Omental fat pad (tissue), 4 donors: ENCODE measurements around the gene PRKCQ. TPM values are rescaled to one million over a fixed set of nuclear protein-coding genes. Genes with fewer than 3 reads are reported as not detected.

Experiments used
- ATAC-seq: fragments of 150-250 bp; one replicate; pipeline ENCODE4 v1.9.1; 2016; ENCODE audit warnings: mild to moderate bottlenecking, moderate library complexity; ENCODE audit not compliant: low FRiP score
- DNase-seq: peaks from one replicate; pipeline ENCODE4 v3.0.0-alpha.2; 2019; ENCODE audit warnings: low spot score
- CTCF ChIP-seq, 3 donors: fragments of 450-650 bp; IDR thresholded peaks; one replicate each; pipeline ENCODE4 v1.5.1; 2016 to 2017; ENCODE audit warnings: antibody characterized with exemption in 3 of 3, mild to moderate bottlenecking in 3 of 3, moderate library complexity in 2 of 3
- total RNA-seq, 4 donors: library from RNA; depleted of rRNA; stranded (reverse); fragments of >200 nt; gene quantifications; one replicate each; pipeline ENCODE4 v1.1.0, GENCODE V29; 2016

PRKCQ gene
- total RNA-seq, 4 donors from 2014 or later, result 0.56 to 1.9 (median 0.86) TPM

- no peak for ATAC-seq
- no peak for TF ChIP-seq CTCF (IDR thresholded peaks at IDR 0.05)
- DNase-seq, result no peak
Measured at GRCh38 chr10:6543431-6544005, 36.6 kb downstream of the PRKCQ start.

- TF ChIP-seq CTCF (IDR thresholded peaks at IDR 0.05), result no peak
- ATAC-seq, result no peak
- no peak for DNase-seq
Measured at GRCh38 chr10:6542999-6543430, 37.1 kb downstream of the PRKCQ start.

GRCh38 chr10:6539833-6540232 is 40.2 kb downstream of the PRKCQ start:
- no peak for ATAC-seq
- TF ChIP-seq CTCF (IDR thresholded peaks at IDR 0.05), result no peak
- no peak for DNase-seq

- DNase-seq (no peak), ATAC-seq (no peak)
- TF ChIP-seq CTCF (IDR thresholded peaks at IDR 0.05), result no peak
Measured at GRCh38 chr10:6537770-6538169, 42.3 kb downstream of the PRKCQ start.

- DNase-seq, result no peak
- ATAC-seq, result no peak
- TF ChIP-seq CTCF (IDR thresholded peaks at IDR 0.05), result no peak
Measured at GRCh38 chr10:6536102-6536501, 44.0 kb downstream of the PRKCQ start.

- DNase-seq (no peak), ATAC-seq (no peak)
- no peak for TF ChIP-seq CTCF (IDR thresholded peaks at IDR 0.05)
Measured at GRCh38 chr10:6535156-6535764, 44.8 kb downstream of the PRKCQ start.

- DNase-seq, result no peak
- no peak for ATAC-seq
- TF ChIP-seq CTCF (IDR thresholded peaks at IDR 0.05), result no peak
Measured at GRCh38 chr10:6532321-6532720, 47.8 kb downstream of the PRKCQ start.
